ENCODE results near the gene RHO. TPM values are rescaled to one million over a fixed set of nuclear protein-coding genes. Genes with fewer than 3 reads are reported as not detected.

RHO gene
- total and polyA plus RNA-seq, 4 donors = 0.06 TPM; not detected in 3

DNA sequence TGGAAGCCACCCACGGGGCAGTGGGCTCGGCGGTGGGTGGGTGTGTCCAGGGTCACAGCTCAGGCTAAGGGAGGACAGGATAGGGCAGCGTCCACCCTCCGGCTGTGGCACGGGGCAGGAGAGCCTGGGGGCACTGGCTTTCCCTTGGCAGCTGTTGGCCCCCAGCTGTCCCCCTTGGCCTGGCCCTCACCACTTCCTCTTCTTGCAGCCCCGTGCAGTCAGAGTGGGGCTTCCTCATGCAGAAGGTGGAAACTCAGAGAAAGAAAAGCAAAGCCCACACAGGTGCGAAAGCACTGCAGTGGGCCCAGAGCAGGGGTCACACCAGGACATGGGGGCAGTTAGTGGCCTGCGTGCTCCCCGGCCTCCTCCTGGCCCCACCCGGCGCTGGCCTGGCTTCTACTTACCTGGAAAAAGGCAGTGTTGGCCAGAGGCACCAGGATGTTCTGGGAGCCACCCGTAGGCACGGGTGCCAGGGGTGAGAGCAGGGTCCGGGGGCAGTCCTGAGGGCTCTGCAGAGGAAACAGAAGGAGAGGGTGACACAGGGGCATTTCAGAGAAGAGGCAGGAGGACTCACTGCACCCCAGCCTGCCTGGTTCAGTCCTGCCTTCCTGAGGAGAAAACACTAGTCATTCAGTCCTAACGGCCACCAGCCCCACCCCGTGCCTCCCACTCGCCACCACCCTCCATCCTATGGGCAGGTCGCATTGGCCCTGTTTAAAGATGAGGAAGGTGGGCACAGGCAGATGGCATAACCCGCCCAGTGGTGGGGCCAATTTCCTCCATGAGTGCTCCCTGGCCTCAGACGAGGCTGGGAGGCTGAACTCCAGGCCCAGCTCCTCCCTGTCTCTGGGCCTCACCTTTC, 49.7 kb downstream of the RHO start:
- no peak overlapping the region for H3K4me3 ChIP-seq (ENCODE audit: low read depth, low read length)
- WGBS (ENCODE audit: insufficient coverage) = 87% methylated on average over 21 of the region's 21 CpGs
- no peak overlapping the region for H3K27ac ChIP-seq (ENCODE audit: low read depth, low read length)
- no peaks in the 10 kb centered on the region for H3K9me3 ChIP-seq (ENCODE audit: control insufficient read depth, insufficient read depth, low read length)
- H3K27me3 ChIP-seq (ENCODE audit: control insufficient read depth, insufficient read depth, low read length) = no peaks in the 10 kb centered on the region
- H3K36me3 ChIP-seq (ENCODE audit: control insufficient read depth, insufficient read depth, low read length) = peaks cover 51% of the 10 kb centered on the region
- H3K4me1 ChIP-seq (ENCODE audit: control insufficient read depth, insufficient read depth, low read length) = peaks cover 30% of the 10 kb centered on the region
- DNase-seq (ENCODE audit: low read depth in 4 of 6, low spot score in 6 of 6) = no peak

- Histone ChIP-seq H3K27me3 (ENCODE audit: control insufficient read depth, insufficient read depth, low read length) (no peaks in the 10 kb centered on the region), H3K36me3 (ENCODE audit: control insufficient read depth, insufficient read depth, low read length) (peaks cover 40% of the 10 kb centered on the region), H3K27ac (ENCODE audit: low read depth, low read length) (no peak overlapping the region), H3K4me1 (ENCODE audit: control insufficient read depth, insufficient read depth, low read length) (peaks cover 30% of the 10 kb centered on the region), H3K4me3 (ENCODE audit: low read depth, low read length) (no peak overlapping the region), H3K9me3 (ENCODE audit: control insufficient read depth, insufficient read depth, low read length) (no peaks in the 10 kb centered on the region)
- DNase-seq (ENCODE audit: low read depth in 4 of 6, low spot score in 6 of 6) = no peak
- 72% methylated on average over 10 of the region's 10 CpGs for WGBS (ENCODE audit: insufficient coverage)
Measured at GRCh38 chr3:129579991-129580390, 51.6 kb downstream of the RHO start.

DNA sequence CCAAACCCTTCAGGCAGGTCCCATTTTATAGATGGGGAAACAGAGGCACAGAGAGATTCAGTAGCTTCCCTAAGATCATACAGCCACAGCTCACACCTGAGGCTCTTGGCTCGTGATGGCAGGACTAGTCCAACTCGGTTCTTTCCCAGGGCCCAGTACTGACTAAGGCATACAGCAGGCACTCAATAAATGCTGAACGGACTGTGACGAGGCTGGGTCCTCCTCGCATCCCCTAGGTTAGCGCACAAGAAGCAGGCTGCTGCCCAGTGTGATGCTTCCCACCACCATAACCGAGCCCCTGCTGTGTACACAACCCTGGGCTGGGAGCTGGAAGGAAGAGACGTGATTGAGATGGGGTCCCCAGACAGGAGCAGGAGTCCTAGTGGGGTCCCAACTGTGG, 53.2 kb downstream of the RHO start:
- WGBS (ENCODE audit: insufficient coverage) = 92% methylated on average over 4 of the region's 8 CpGs
- H3K9me3 ChIP-seq (ENCODE audit: control insufficient read depth, insufficient read depth, low read length) = no peaks in the 10 kb centered on the region
- H3K27ac ChIP-seq (ENCODE audit: low read depth, low read length) = no peak overlapping the region
- H3K36me3 ChIP-seq (ENCODE audit: control insufficient read depth, insufficient read depth, low read length) = peaks cover 42% of the 10 kb centered on the region
- DNase-seq (ENCODE audit: low read depth in 4 of 6, low spot score in 6 of 6) = no peak
- no peak overlapping the region for H3K4me3 ChIP-seq (ENCODE audit: low read depth, low read length)
- H3K4me1 ChIP-seq (ENCODE audit: control insufficient read depth, insufficient read depth, low read length) = peaks cover 21% of the 10 kb centered on the region
- H3K27me3 ChIP-seq (ENCODE audit: control insufficient read depth, insufficient read depth, low read length) = no peaks in the 10 kb centered on the region

- WGBS (ENCODE audit: insufficient coverage) = 91% methylated on average over 5 of the region's 5 CpGs
- Histone ChIP-seq H3K4me3 (ENCODE audit: low read depth, low read length) (no peak overlapping the region), H3K27me3 (ENCODE audit: control insufficient read depth, insufficient read depth, low read length) (no peaks in the 10 kb centered on the region), H3K9me3 (ENCODE audit: control insufficient read depth, insufficient read depth, low read length) (no peaks in the 10 kb centered on the region), H3K27ac (ENCODE audit: low read depth, low read length) (no peak overlapping the region), H3K36me3 (ENCODE audit: control insufficient read depth, insufficient read depth, low read length) (peaks cover 40% of the 10 kb centered on the region), H3K4me1 (ENCODE audit: control insufficient read depth, insufficient read depth, low read length) (peaks cover 15% of the 10 kb centered on the region)
- no peak for DNase-seq (ENCODE audit: low read depth in 4 of 6, low spot score in 6 of 6)
Measured at GRCh38 chr3:129582799-129583198, 54.4 kb downstream of the RHO start.

DNA sequence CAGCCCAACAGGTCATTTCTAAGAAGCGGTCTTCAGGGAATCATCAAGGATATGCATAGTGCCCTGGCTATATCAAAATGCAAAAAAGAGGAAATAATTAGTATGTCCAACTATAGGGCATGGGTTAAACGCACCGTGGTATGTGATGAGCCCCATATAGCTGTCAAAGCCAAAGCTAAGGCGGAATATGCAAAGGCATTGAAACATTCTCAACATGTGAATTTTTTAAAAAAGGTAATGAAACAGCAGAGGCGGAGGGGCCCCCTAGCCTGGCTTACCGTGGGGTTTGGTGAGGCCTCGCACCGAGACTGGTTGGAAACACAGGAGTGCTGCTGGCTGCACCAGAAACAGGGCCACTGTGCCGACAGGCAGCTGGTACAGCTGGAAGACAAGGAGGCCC, 54.9 kb downstream of the RHO start:
- Histone ChIP-seq H3K27me3 (ENCODE audit: control insufficient read depth, insufficient read depth, low read length) (no peaks in the 10 kb centered on the region), H3K4me1 (ENCODE audit: control insufficient read depth, insufficient read depth, low read length) (peaks cover 10% of the 10 kb centered on the region), H3K36me3 (ENCODE audit: control insufficient read depth, insufficient read depth, low read length) (peaks cover 40% of the 10 kb centered on the region), H3K4me3 (ENCODE audit: low read depth, low read length) (no peak overlapping the region), H3K9me3 (ENCODE audit: control insufficient read depth, insufficient read depth, low read length) (no peaks in the 10 kb centered on the region), H3K27ac (ENCODE audit: low read depth, low read length) (no peak overlapping the region)
- DNase-seq (ENCODE audit: low read depth in 4 of 6, low spot score in 6 of 6) = no peak
- WGBS (ENCODE audit: insufficient coverage) = 87% methylated on average over 9 of the region's 9 CpGs

- Histone ChIP-seq H3K27ac (ENCODE audit: low read depth, low read length) (no peak overlapping the region), H3K4me1 (ENCODE audit: control insufficient read depth, insufficient read depth, low read length) (peaks cover 12% of the 10 kb centered on the region), H3K4me3 (ENCODE audit: low read depth, low read length) (no peak overlapping the region), H3K36me3 (ENCODE audit: control insufficient read depth, insufficient read depth, low read length) (peaks cover 37% of the 10 kb centered on the region), H3K27me3 (ENCODE audit: control insufficient read depth, insufficient read depth, low read length) (no peaks in the 10 kb centered on the region), H3K9me3 (ENCODE audit: control insufficient read depth, insufficient read depth, low read length) (no peaks in the 10 kb centered on the region)
- 73% methylated on average over 3 of the region's 3 CpGs for WGBS (ENCODE audit: insufficient coverage)
- DNase-seq (ENCODE audit: low read depth in 4 of 6, low spot score in 6 of 6) = no peak
Measured at GRCh38 chr3:129584631-129585030, 56.2 kb downstream of the RHO start.

Other genes starting within 250 kb of the RHO start
- 10 to 100 TPM; 23.6 to 26.5 TPM for gene HMCES, start 249.8 kb upstream of the RHO start, total RNA-seq
- gene HMCES, start 249.8 kb upstream of the RHO start, polyA plus RNA-seq (ENCODE audit: insufficient read length in 2 of 2) = 10 to 100 TPM; 45.2 to 52.7 TPM
- gene EFCAB12, start 100.0 kb upstream of the RHO start, total RNA-seq = 1 to 10 TPM in 1 of 2 donors, under 1 TPM in 1; 0.50 to 4.9 TPM
- 1 to 10 TPM; 6.8 to 7.9 TPM for gene EFCAB12, start 100.0 kb upstream of the RHO start, polyA plus RNA-seq (ENCODE audit: insufficient read length in 2 of 2)
- gene MBD4, start 88.7 kb upstream of the RHO start, total RNA-seq = 10 to 100 TPM; 25.1 to 35.2 TPM
- gene MBD4, start 88.7 kb upstream of the RHO start, polyA plus RNA-seq (ENCODE audit: insufficient read length in 2 of 2) = 10 to 100 TPM; 30.4 to 32.1 TPM
- gene IFT122, start 88.4 kb upstream of the RHO start, total RNA-seq = 10 to 100 TPM; 26.5 to 44.0 TPM
- gene IFT122, start 88.4 kb upstream of the RHO start, polyA plus RNA-seq (ENCODE audit: insufficient read length in 2 of 2) = 10 to 100 TPM; 34.5 to 38.8 TPM
- gene H1-8, start 14.5 kb downstream of the RHO start, total RNA-seq = not detected
- not detected for gene H1-8, start 14.5 kb downstream of the RHO start, polyA plus RNA-seq (ENCODE audit: insufficient read length in 2 of 2)
- 100 to 1,000 TPM in 1 of 2 donors, 10 to 100 TPM in 1; 59.0 to 110 TPM for gene PLXND1, start 78.0 kb downstream of the RHO start, total RNA-seq
- 10 to 100 TPM; 61.7 to 70.2 TPM for gene PLXND1, start 78.0 kb downstream of the RHO start, polyA plus RNA-seq (ENCODE audit: insufficient read length in 2 of 2)